ENCODE data around the gene AGBL5. TPM values are rescaled to one million over a fixed set of nuclear protein-coding genes. Genes with fewer than 3 reads are reported as not detected.

AGBL5 gene
- total and polyA plus RNA-seq, 2 of the 13 experiments (the other 11 are each of a cell fraction or from before 2014, with no cell fraction given) = 55.9 to 73.3 TPM

DNA sequence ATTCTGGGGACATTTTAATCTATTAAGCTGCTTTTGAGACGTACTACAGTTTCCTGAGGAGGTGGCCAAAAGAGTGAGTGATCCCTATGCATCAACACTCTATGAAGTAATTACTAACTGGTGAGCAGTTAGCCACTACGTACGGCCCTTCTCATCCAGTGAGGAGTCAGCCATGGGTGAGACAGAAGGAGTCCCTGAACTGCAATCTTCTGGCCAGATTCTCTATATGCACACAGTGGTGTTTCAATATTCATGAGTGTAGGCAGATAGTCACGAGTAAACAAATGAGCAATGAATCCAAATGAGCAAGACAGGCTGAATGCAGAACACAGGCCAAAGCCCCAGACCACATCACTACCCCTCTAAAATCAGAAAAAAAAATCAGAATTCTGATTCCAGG lies 48.5 kb upstream of the AGBL5 start (continued):
- TF ChIP-seq, protein P1, sequence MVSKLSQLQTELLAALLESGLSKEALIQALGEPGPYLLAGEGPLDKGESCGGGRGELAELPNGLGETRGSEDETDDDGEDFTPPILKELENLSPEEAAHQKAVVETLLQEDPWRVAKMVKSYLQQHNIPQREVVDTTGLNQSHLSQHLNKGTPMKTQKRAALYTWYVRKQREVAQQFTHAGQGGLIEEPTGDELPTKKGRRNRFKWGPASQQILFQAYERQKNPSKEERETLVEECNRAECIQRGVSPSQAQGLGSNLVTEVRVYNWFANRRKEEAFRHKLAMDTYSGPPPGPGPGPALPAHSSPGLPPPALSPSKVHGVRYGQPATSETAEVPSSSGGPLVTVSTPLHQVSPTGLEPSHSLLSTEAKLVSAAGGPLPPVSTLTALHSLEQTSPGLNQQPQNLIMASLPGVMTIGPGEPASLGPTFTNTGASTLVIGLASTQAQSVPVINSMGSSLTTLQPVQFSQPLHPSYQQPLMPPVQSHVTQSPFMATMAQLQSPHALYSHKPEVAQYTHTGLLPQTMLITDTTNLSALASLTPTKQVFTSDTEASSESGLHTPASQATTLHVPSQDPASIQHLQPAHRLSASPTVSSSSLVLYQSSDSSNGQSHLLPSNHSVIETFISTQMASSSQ (IDR thresholded peaks at IDR 0.05; ENCODE audit: low read depth) = no peak
- TF ChIP-seq, protein P1 (CRISPR knock-in tag; IDR thresholded peaks at IDR 0.05; ENCODE audit: borderline replicate concordance) = no peak
- no peak for TF ChIP-seq NFYC (CRISPR knock-in tag; IDR thresholded peaks at IDR 0.05)
- no peak for TF ChIP-seq ZNF792 (CRISPR knock-in tag; IDR thresholded peaks at IDR 0.05)

DNA sequence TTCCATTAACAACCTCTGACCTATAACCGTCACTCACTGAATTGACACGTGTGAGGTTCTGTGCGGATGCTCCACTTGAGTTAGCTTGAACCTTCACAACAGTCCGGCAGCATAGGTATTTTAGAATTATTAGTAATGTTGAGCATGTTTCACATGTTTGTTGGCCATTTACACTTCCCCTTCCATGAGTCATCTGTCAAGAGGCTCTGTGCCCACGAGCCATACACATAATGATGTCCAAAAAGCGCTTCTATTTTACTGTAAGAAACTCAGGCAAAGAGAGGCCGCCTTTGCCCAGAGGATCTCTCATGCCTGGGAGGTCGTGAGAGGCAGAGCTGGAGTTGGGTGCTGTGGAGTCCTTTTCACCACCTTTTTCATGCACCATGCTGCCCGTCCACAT lies 47.6 kb upstream of the AGBL5 start:
- H3K4me2 ChIP-seq (ENCODE audit: low read depth, low read length) = no peak overlapping the region
- ATAC-seq = no peak
- ChIA-PET POLR2A (no interaction called here), CTCF (ENCODE audit: low intra/inter-chr PET ratio, low total read pairs) (no interaction called here)
- no peak for DNase-seq (ENCODE audit: low spot score)
- TF ChIP-seq SOX13 (IDR thresholded peaks at IDR 0.05) (no peak), SOX13 (CRISPR knock-in tag; conservative IDR thresholded peaks at IDR 0.05 in 1 of 2, IDR thresholded peaks at IDR 0.05 in 1 of 2) (no peak), ZNF598 (CRISPR knock-in tag; IDR thresholded peaks at IDR 0.05; ENCODE audit: borderline replicate concordance) (no peak), FOSL2 (CRISPR knock-in tag; IDR thresholded peaks at IDR 0.05) (peak; percentile 65)
- H3K4me1 ChIP-seq (ENCODE audit: insufficient read depth, low read length) = peaks cover 9% of the 10 kb centered on the region
- no peaks in the 10 kb centered on the region for H3K9me3 ChIP-seq (ENCODE audit: low read length)
- H3K9ac ChIP-seq (ENCODE audit: insufficient read depth, low read depth, low read length) = no peak overlapping the region
- H3K79me2 ChIP-seq (ENCODE audit: insufficient read depth, low read length) = no peaks in the 10 kb centered on the region
- H3K27me3 ChIP-seq (ENCODE audit: control insufficient read depth in 1 of 2, insufficient read depth in 2 of 2, low read length in 2 of 2) = no peaks in the 10 kb centered on the region
- intact Hi-C loops (cut with micrococcal nuclease; ENCODE audit: unreplicated experiment) (no loop called here), in situ Hi-C loops (cut with HindIII; ENCODE audit: extremely low pct_ligation_motif_present, low pct_unique_long_range_greater_than_20kb) (no loop called here)
- no peak overlapping the region for H2AFZ ChIP-seq (ENCODE audit: low read length)
- H3K4me3 ChIP-seq (replicated peaks in 1 of 3; ENCODE audit: insufficient read depth in 1 of 3, low read depth in 2 of 3, low read length in 3 of 3) = no peak overlapping the region
- FAIRE-seq = no peak
- 38% methylated on average over 9 of the region's 9 CpGs for WGBS (ENCODE audit: low lambda C conversion rate)
- no peaks in the 10 kb centered on the region for H3K36me3 ChIP-seq (replicated peaks in 1 of 2; ENCODE audit: control insufficient read depth in 1 of 2, insufficient read depth in 2 of 2, low read length in 2 of 2)
- no TSS peak for BruUV-seq (replicated peaks)
- no peaks in the 10 kb centered on the region for H4K20me1 ChIP-seq (ENCODE audit: insufficient read depth, low read length)
- H3K27ac ChIP-seq (ENCODE audit: extremely low read length, insufficient read depth, low read length) = no peak overlapping the region

Data from HepG2 (cell line).